HEK293T (cell line): ENCODE data around the gene GJC1.

Source experiments
- CTCF ChIA-PET: fragments of 350-600 bp; formaldehyde crosslinking; extraction: SDS; loops from one replicate; lab custom pipeline; 2021; ENCODE audit warnings: antibody characterized with exemption, inconsistent platforms; lab: Yijun Ruan, JAX
- POLR2A ChIA-PET: fragments of 350-600 bp; formaldehyde crosslinking; extraction: SDS; loops from one replicate; lab custom pipeline; 2020; ENCODE audit warnings: antibody characterized with exemption, inconsistent platforms; lab: Yijun Ruan, JAX
- DNase-seq: peaks from one replicate; pipeline ENCODE4 v3.0.0; 2012; ENCODE audit warnings: mixed read lengths; ENCODE audit errors: extremely low spot score
- ARNT ChIP-seq: fragments of 450-650 bp; IDR thresholded peaks from 2 replicates; pipeline ENCODE4 v1.6.1; 2017; ENCODE audit warnings: mild to moderate bottlenecking
- BHLHE40 ChIP-seq: fragments of 450-650 bp; IDR thresholded peaks from 2 replicates; pipeline ENCODE4 v1.6.1; 2016; ENCODE audit warnings: mild to moderate bottlenecking, moderate library complexity, borderline replicate concordance
- CTBP1 ChIP-seq: fragments of 450-650 bp; IDR thresholded peaks from 2 replicates; pipeline ENCODE4 v1.6.1; 2016; ENCODE audit warnings: borderline replicate concordance
- ELF4 ChIP-seq: fragments of 450-650 bp; IDR thresholded peaks from 2 replicates; pipeline ENCODE4 v1.6.1; 2017; ENCODE audit warnings: antibody characterized with exemption
- FOXA1 ChIP-seq: fragments of 450-650 bp; IDR thresholded peaks from 2 replicates; pipeline ENCODE4 v1.6.1; 2016; ENCODE audit warnings: mild to moderate bottlenecking
- FOXK2 ChIP-seq: fragments of 450-650 bp; IDR thresholded peaks from 2 replicates; pipeline ENCODE4 v1.6.1; 2016; ENCODE audit warnings: mild to moderate bottlenecking
- FOXM1 ChIP-seq: fragments of 450-650 bp; IDR thresholded peaks from 2 replicates; pipeline ENCODE4 v1.6.1; 2017; ENCODE audit warnings: mild to moderate bottlenecking, borderline replicate concordance
- HDGF ChIP-seq: fragments of 450-650 bp; IDR thresholded peaks from 2 replicates; pipeline ENCODE4 v1.6.1; 2017; ENCODE audit warnings: antibody characterized with exemption, borderline replicate concordance
- L3MBTL2 ChIP-seq: fragments of 450-650 bp; conservative IDR thresholded peaks from 2 replicates; pipeline ENCODE4 v1.6.1; 2016; ENCODE audit warnings: mild to moderate bottlenecking
- LEF1 ChIP-seq: fragments of 450-650 bp; IDR thresholded peaks from 2 replicates; pipeline ENCODE4 v1.6.1; 2017; ENCODE audit warnings: mild to moderate bottlenecking, borderline replicate concordance
- NFRKB ChIP-seq: fragments of 450-650 bp; IDR thresholded peaks from 2 replicates; pipeline ENCODE4 v1.6.1; 2016; ENCODE audit warnings: mild to moderate bottlenecking, moderate library complexity
- PKNOX1 ChIP-seq: fragments of 450-650 bp; IDR thresholded peaks from 2 replicates; pipeline ENCODE4 v1.6.1; 2016
- SP1 ChIP-seq: fragments of 450-650 bp; IDR thresholded peaks from 2 replicates; pipeline ENCODE4 v1.6.1; 2017
- SUZ12 ChIP-seq: fragments of 450-650 bp; IDR thresholded peaks from 2 replicates; pipeline ENCODE4 v1.6.1; 2016; ENCODE audit warnings: mild to moderate bottlenecking
- TARDBP ChIP-seq: fragments of 450-650 bp; IDR thresholded peaks from 2 replicates; pipeline ENCODE4 v1.6.1; 2016
- ZNF384 ChIP-seq: fragments of 450-650 bp; IDR thresholded peaks from 2 replicates; pipeline ENCODE4 v1.6.1; 2016

Gene GJC1

GRCh38 chr17:44768505-44769142 is 61.5 kb downstream of the GJC1 start:
- CTCF ChIA-PET: no interaction called here
- TF ChIP-seq ARNT: no peak
- TF ChIP-seq ELF4: no peak
- TF ChIP-seq SP1: no peak
- TF ChIP-seq ZNF384: no peak
- no peak for DNase-seq
- POLR2A ChIA-PET: no interaction called here

- POLR2A ChIA-PET: no interaction called here
Measured at GRCh38 chr17:44767493-44767892, 62.6 kb downstream of the GJC1 start.

DNA sequence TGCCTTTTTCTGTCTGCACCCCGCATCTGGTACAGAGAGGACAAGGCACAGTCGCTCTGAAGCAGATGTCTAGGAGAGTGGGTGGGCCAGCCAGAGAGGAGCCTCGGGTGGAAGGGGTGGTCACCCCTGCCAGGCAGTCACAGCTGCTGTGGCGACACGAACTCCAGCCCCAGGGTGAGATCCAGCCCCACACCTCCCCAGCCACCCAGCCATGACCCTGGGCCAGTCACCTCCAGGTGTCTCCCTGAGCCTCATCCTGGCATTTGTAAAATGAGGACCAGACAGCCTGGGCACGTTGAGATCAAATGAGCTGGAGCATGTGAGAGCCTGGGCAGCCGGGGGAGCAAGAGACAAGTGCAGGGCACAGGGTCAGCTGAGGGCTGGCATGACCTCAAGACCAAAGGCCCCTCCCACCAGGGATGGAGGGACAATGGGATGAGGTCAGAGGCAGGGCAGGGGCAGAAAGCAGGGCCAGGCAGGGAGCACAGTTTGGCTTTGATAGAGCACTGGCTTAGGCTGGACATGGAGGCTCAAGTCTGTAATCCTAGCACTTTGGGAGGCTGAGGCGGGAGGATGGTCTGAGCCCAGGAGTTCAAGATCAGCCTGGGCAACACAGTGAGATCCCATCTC is 63.6 kb downstream of the GJC1 start:
- no peak for DNase-seq
- no peak for TF ChIP-seq CTBP1
- no peak for TF ChIP-seq ARNT
- no peak for TF ChIP-seq LEF1
- no peak for TF ChIP-seq FOXA1
- no peak for TF ChIP-seq HDGF
- TF ChIP-seq FOXM1: no peak
- TF ChIP-seq ELF4: no peak
- TF ChIP-seq ZNF384: no peak
- TF ChIP-seq TARDBP: no peak
- no peak for TF ChIP-seq NFRKB
- TF ChIP-seq SP1: no peak
- no peak for TF ChIP-seq L3MBTL2
- TF ChIP-seq BHLHE40: no peak
- TF ChIP-seq FOXK2: no peak
- no peak for TF ChIP-seq PKNOX1
- TF ChIP-seq SUZ12: no peak
- CTCF ChIA-PET: no interaction called here
- POLR2A ChIA-PET: no interaction called here

More at GRCh38 chr17:44767493-44767892, 62.6 kb downstream of the GJC1 start:
- TF ChIP-seq CTBP1: no peak
- no peak for TF ChIP-seq FOXK2
- TF ChIP-seq ELF4: no peak
- no peak for TF ChIP-seq LEF1
- TF ChIP-seq HDGF: no peak
- TF ChIP-seq L3MBTL2: no peak
- TF ChIP-seq SUZ12: no peak
- TF ChIP-seq FOXA1: no peak
- TF ChIP-seq SP1: no peak
- TF ChIP-seq TARDBP: no peak
- TF ChIP-seq ZNF384: no peak
- TF ChIP-seq NFRKB: no peak
- no peak for TF ChIP-seq PKNOX1
- TF ChIP-seq BHLHE40: no peak
- no peak for TF ChIP-seq ARNT
- no peak for TF ChIP-seq FOXM1
- no peak for DNase-seq
- CTCF ChIA-PET: no interaction called here

GRCh38 chr17:44765965-44766364 is 64.1 kb downstream of the GJC1 start:
- ChIA-PET CTCF (interaction anchor here (1.6 kb wide), 1 partner anchor 10 kb away, joined by 5 read pairs; no protein-coding TSS in a partner anchor), POLR2A (no interaction called here)
- TF ChIP-seq ZNF384 (no peak), BHLHE40 (no peak), FOXA1 (no peak), SUZ12 (no peak), HDGF (no peak), NFRKB (no peak), ARNT (no peak), L3MBTL2 (no peak), PKNOX1 (no peak), CTBP1 (no peak), SP1 (no peak), TARDBP (no peak), LEF1 (no peak), ELF4 (no peak), FOXM1 (no peak), FOXK2 (no peak)
- DNase-seq: no peak

DNA sequence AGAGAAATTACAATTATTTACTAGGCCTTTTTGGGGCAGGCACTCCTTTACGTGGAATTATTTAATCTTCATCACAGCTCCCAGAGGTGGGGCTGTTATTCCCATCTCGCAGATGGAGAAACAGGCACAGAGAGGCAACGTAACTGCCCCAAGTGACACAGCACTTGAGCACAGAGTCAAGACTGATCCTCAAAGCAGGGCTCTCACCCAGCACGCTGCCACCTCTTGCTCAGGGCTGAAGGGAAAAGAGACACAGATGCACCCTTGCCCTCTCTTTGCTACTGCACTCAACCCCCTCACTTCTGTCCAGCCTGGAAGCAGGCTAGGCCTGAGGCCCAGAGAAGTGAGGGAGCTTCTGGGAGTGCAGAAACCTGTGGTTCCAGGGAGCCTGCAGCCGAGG is 66.9 kb downstream of the GJC1 start:
- no peak for DNase-seq
- no peak for TF ChIP-seq TARDBP
- no peak for TF ChIP-seq ELF4
- no peak for TF ChIP-seq ARNT
- no peak for TF ChIP-seq BHLHE40
- TF ChIP-seq ZNF384: no peak
- no peak for TF ChIP-seq CTBP1
- TF ChIP-seq LEF1: no peak
- no peak for TF ChIP-seq SUZ12
- no peak for TF ChIP-seq SP1
- no peak for TF ChIP-seq L3MBTL2
- TF ChIP-seq HDGF: no peak
- no peak for TF ChIP-seq NFRKB
- TF ChIP-seq FOXA1: no peak
- TF ChIP-seq FOXK2: no peak
- no peak for TF ChIP-seq PKNOX1
- TF ChIP-seq FOXM1: no peak
- POLR2A ChIA-PET: interaction anchor here (0.8 to 0.9 kb wide), 2 partner anchors 55 to 288 kb away, joined by 3 read pairs; partner anchors contain the start of gene DBF4B
- CTCF ChIA-PET: interaction anchor here (0.5 kb wide), 1 partner anchor 102 kb away, joined by 3 read pairs; no protein-coding TSS in a partner anchor
